ENCODE measurements around the gene TSHZ2. TPM values are rescaled to one million over a fixed set of nuclear protein-coding genes. Genes with fewer than 3 reads are reported as not detected.

The TSHZ2 gene
- polyA plus RNA-seq, 1 donor from 2014 or later, result 4.6 TPM

DNA sequence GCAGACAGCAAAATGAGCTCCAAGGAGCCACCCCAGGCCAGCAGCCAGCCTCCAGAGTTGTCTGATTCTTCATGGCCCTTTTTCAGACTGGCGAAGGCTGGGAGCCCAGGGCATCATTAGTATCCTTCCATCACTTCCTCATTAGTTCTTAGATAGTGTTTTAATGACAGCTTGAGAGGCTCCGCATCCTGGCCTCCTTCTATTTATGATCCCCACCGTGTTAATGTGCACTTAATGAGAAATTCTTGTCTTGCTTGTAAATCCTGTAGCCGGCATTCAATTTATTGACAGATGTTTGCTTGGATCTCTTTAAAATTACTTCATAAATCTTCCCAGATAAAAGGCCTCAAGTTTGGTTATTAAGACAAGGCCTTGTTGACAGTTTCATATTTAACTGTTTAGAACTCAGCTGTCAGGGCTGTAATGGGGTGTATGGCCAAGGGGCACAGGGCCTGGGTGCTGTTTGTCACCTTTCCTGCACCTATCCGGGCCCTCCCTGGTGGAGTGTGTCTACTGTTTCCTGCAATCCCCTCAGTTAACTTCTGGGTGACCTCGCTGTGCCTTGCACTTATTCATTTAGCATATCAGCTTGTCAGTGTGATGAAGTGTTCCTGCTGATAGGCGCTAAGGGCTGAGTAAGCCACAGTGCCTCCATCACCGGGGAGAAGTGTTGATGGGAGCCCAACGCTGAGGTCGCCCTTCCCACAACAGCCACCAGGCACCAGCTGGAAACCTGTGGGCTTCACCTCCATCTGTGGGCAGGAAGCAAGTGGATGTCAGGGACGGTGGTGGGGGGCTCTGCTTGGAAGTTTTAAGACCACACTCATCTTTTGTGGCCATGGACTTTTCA lies 169.3 kb downstream of the TSHZ2 start:
- Histone ChIP-seq H3F3A (ENCODE audit: insufficient read depth, low read length, poor library complexity, severe bottlenecking) (no peaks in the 10 kb centered on the region), H3K9ac (ENCODE audit: low read length) (no peak overlapping the region), H3K9me2 (ENCODE audit: insufficient read depth, low read length) (no peaks in the 10 kb centered on the region), H2AFZ (ENCODE audit: low read depth, low read length) (no peak overlapping the region), H3K4me3 (ENCODE audit: low read length) (no peak overlapping the region), H4K20me1 (ENCODE audit: insufficient read depth) (no peaks in the 10 kb centered on the region), H3K27ac (ENCODE audit: low read length) (no peak overlapping the region), H3K79me2 (replicated peaks; ENCODE audit: insufficient read depth, low read length) (no peaks in the 10 kb centered on the region), H3K9me3 (ENCODE audit: low read length) (no peaks in the 10 kb centered on the region), H3K4me2 (ENCODE audit: low read length) (no peak overlapping the region), H3K36me3 (ENCODE audit: insufficient read depth, low read length) (no peaks in the 10 kb centered on the region), H3K27me3 (ENCODE audit: insufficient read depth, low read depth, low read length) (no peaks in the 10 kb centered on the region)
- TF ChIP-seq POLR2AphosphoS5 (IDR thresholded peaks at IDR 0.05), result peak; percentile 33
- TF ChIP-seq EZH2 (IDR thresholded peaks at IDR 0.05; ENCODE audit: borderline replicate concordance, insufficient read depth, low read length, poor library complexity, severe bottlenecking), result no peak

GRCh38 chr20:53142225-53143127 lies 170.3 kb downstream of the TSHZ2 start:
- TF ChIP-seq CTCF (IDR thresholded peaks at IDR 0.05; ENCODE audit: poor library complexity, severe bottlenecking), result no peak
- TF ChIP-seq, protein P1, sequence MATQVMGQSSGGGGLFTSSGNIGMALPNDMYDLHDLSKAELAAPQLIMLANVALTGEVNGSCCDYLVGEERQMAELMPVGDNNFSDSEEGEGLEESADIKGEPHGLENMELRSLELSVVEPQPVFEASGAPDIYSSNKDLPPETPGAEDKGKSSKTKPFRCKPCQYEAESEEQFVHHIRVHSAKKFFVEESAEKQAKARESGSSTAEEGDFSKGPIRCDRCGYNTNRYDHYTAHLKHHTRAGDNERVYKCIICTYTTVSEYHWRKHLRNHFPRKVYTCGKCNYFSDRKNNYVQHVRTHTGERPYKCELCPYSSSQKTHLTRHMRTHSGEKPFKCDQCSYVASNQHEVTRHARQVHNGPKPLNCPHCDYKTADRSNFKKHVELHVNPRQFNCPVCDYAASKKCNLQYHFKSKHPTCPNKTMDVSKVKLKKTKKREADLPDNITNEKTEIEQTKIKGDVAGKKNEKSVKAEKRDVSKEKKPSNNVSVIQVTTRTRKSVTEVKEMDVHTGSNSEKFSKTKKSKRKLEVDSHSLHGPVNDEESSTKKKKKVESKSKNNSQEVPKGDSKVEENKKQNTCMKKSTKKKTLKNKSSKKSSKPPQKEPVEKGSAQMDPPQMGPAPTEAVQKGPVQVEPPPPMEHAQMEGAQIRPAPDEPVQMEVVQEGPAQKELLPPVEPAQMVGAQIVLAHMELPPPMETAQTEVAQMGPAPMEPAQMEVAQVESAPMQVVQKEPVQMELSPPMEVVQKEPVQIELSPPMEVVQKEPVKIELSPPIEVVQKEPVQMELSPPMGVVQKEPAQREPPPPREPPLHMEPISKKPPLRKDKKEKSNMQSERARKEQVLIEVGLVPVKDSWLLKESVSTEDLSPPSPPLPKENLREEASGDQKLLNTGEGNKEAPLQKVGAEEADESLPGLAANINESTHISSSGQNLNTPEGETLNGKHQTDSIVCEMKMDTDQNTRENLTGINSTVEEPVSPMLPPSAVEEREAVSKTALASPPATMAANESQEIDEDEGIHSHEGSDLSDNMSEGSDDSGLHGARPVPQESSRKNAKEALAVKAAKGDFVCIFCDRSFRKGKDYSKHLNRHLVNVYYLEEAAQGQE (IDR thresholded peaks at IDR 0.05; ENCODE audit: borderline replicate concordance), result no peak
- Histone ChIP-seq H3K9me3 (ENCODE audit: low read length) (no peaks in the 10 kb centered on the region), H3K27me3 (ENCODE audit: insufficient read depth, low read depth, low read length) (no peaks in the 10 kb centered on the region), H3K27ac (ENCODE audit: low read length) (no peak overlapping the region), H3K4me3 (ENCODE audit: low read length) (no peak overlapping the region), H4K20me1 (ENCODE audit: insufficient read depth) (no peaks in the 10 kb centered on the region), H3K4me2 (ENCODE audit: low read length) (no peak overlapping the region), H2AFZ (ENCODE audit: low read depth, low read length) (no peak overlapping the region), H3K79me2 (replicated peaks; ENCODE audit: insufficient read depth, low read length) (no peaks in the 10 kb centered on the region), H3K9ac (ENCODE audit: low read length) (no peak overlapping the region), H3F3A (ENCODE audit: insufficient read depth, low read length, poor library complexity, severe bottlenecking) (no peaks in the 10 kb centered on the region), H3K36me3 (ENCODE audit: insufficient read depth, low read length) (no peaks in the 10 kb centered on the region), H3K9me2 (ENCODE audit: insufficient read depth, low read length) (no peaks in the 10 kb centered on the region)
